GM18951 (cell line): ENCODE results near the gene RCCD1.
A peak's percentile ranks its signal among the peaks of the same experiment; 100 is the strongest.

Source experiments
- POLR2A ChIP-seq: IDR thresholded peaks from 4 replicates; pipeline ENCODE4 v1.6.1; 2011; ENCODE audit warnings: mild to moderate bottlenecking; ENCODE audit not compliant: insufficient read length, insufficient read depth; ENCODE audit errors: extremely low read depth
- in situ Hi-C: fragments of 300-500 bp; cut with MboI; formaldehyde crosslinking; loops from one replicate; pipeline ENCODE4 v1.12.0; 2022; ENCODE audit warnings: low sequenced_read_pairs, mixed read lengths, inconsistent platforms; ENCODE audit not compliant: unreplicated experiment

Gene RCCD1

GRCh38 chr15:90982135-90982534 lies 27.5 kb downstream of the RCCD1 start:
- in situ Hi-C loops: no loop called here
- TF ChIP-seq POLR2A: no peak

- in situ Hi-C loops: no loop called here
- TF ChIP-seq POLR2A: no peak
Observed at GRCh38 chr15:90986790-90987507, 32.3 kb downstream of the RCCD1 start.

- in situ Hi-C loops: no loop called here
- no peak for TF ChIP-seq POLR2A
Observed at GRCh38 chr15:90987561-90988141, 33.0 kb downstream of the RCCD1 start.

GRCh38 chr15:90988296-90988695 lies 33.6 kb downstream of the RCCD1 start:
- in situ Hi-C loops: no loop called here
- no peak for TF ChIP-seq POLR2A

GRCh38 chr15:90989040-90989768 lies 34.5 kb downstream of the RCCD1 start:
- in situ Hi-C loops: no loop called here
- TF ChIP-seq POLR2A: no peak

- in situ Hi-C loops: no loop called here
- TF ChIP-seq POLR2A: no peak
Observed at GRCh38 chr15:90990446-90990845, 35.8 kb downstream of the RCCD1 start.

GRCh38 chr15:90991587-90992285 lies 37.1 kb downstream of the RCCD1 start:
- in situ Hi-C loops: no loop called here
- TF ChIP-seq POLR2A: no peak

GRCh38 chr15:90994059-90994416 lies 39.4 kb downstream of the RCCD1 start:
- TF ChIP-seq POLR2A: no peak
- in situ Hi-C loops: no loop called here

GRCh38 chr15:90994417-90995311 lies 40.0 kb downstream of the RCCD1 start, which contains the start of gene PRC1:
PRC1 (minus strand) TSS chr15:90994535; CDS start chr15:90994417, 118 bp downstream.
- in situ Hi-C loops: no loop called here
- peak; percentile 85 for TF ChIP-seq POLR2A

GRCh38 chr15:90998737-90999136 lies 44.1 kb downstream of the RCCD1 start:
- no peak for TF ChIP-seq POLR2A
- in situ Hi-C loops: no loop called here

GRCh38 chr15:91001209-91001608 lies 46.5 kb downstream of the RCCD1 start:
- TF ChIP-seq POLR2A: no peak
- in situ Hi-C loops: no loop called here

- no peak for TF ChIP-seq POLR2A
- in situ Hi-C loops: no loop called here
Observed at GRCh38 chr15:91007266-91007665, 52.6 kb downstream of the RCCD1 start.
